GM10266 (cell line): ENCODE results near the gene GCDH.
A peak's percentile ranks its signal among the peaks of the same experiment; 100 is the strongest.
"Not testable (repeated sequence)": the region's sequence is repeated elsewhere in the genome, so short reads cannot be mapped to it uniquely, and the experiment has no call there.

Experiments
- DNase-seq: peaks from one replicate; pipeline ENCODE4 v3.0.0; 2012; ENCODE audit errors: extremely low spot score
- CTCF ChIP-seq: IDR thresholded peaks from 2 replicates; pipeline ENCODE4 v1.5.1; 2012; ENCODE audit warnings: mild to moderate bottlenecking, low read depth; ENCODE audit not compliant: control insufficient read depth, insufficient read depth; ENCODE audit errors: missing control alignments

Gene GCDH

GRCh38 chr19:12890787-12891552 is at the start of gene GCDH:
TSS of gene GCDH (plus strand) at chr19:12891160. CDS start at chr19:12891305, 145 bp downstream.
- TF ChIP-seq CTCF: no peak
- peak; percentile 96 for DNase-seq

GRCh38 chr19:12842511-12842910 is 48.4 kb upstream of the GCDH start:
- no peak for TF ChIP-seq CTCF
- no peak for DNase-seq

GRCh38 chr19:12843328-12843727 is 47.6 kb upstream of the GCDH start:
- no peak for TF ChIP-seq CTCF
- no peak for DNase-seq

GRCh38 chr19:12843999-12844732 is 46.8 kb upstream of the GCDH start:
- no peak for DNase-seq
- TF ChIP-seq CTCF: no peak

- not testable (repeated sequence) for DNase-seq
These were observed 44.3 kb upstream of the GCDH start for GRCh38 chr19:12846613-12847012.

GRCh38 chr19:12847159-12848139 is 43.5 kb upstream of the GCDH start:
- peak; percentile 100 for TF ChIP-seq CTCF

GRCh38 chr19:12856653-12857052 is 34.3 kb upstream of the GCDH start:
- DNase-seq: no peak
- no peak for TF ChIP-seq CTCF

More at GRCh38 chr19:12847159-12848139, 43.5 kb upstream of the GCDH start:
- peak; percentile 92 for DNase-seq
